GM12878 (cell line): Measurements from ENCODE around the gene BHLHE23. TPM values are rescaled to one million over a fixed set of nuclear protein-coding genes. Genes with fewer than 3 reads are reported as not detected.

Source experiments
- BCL3 ChIP-seq: IDR thresholded peaks from 2 replicates; pipeline ENCODE4 v1.6.1; 2011; ENCODE audit warnings: borderline replicate concordance, low read depth, mild to moderate bottlenecking, moderate library complexity, low read length; ENCODE audit not compliant: insufficient read depth, poor library complexity, severe bottlenecking
- CREM ChIP-seq: IDR thresholded peaks from 2 replicates; pipeline ENCODE4 v1.6.1; 2014; ENCODE audit warnings: antibody characterized with exemption, low read depth
- E2F4 ChIP-seq: IDR thresholded peaks from 2 replicates; pipeline ENCODE4 v1.6.1; 2012; ENCODE audit warnings: low read depth, low read length, improper control_type of control experiment
- GATAD2B ChIP-seq: fragments of 450-650 bp; conservative IDR thresholded peaks from 2 replicates; pipeline ENCODE4 v1.6.1; 2017; ENCODE audit warnings: low read depth, mild to moderate bottlenecking, moderate library complexity
- IKZF2 ChIP-seq, 2 experiments: fragments of 450-650 bp; IDR thresholded peaks; 2 replicates each; pipeline ENCODE4 v1.6.1; 2017; ENCODE audit warnings: mild to moderate bottlenecking in 2 of 2, moderate library complexity in 2 of 2
- MEF2A ChIP-seq: IDR thresholded peaks from 2 replicates; pipeline ENCODE4 v1.6.1; 2011; ENCODE audit warnings: low read depth, mild to moderate bottlenecking, low read length, moderate library complexity; ENCODE audit not compliant: insufficient read depth
- MTA2 ChIP-seq: fragments of 450-650 bp; IDR thresholded peaks from 2 replicates; pipeline ENCODE4 v1.6.1; 2016; ENCODE audit warnings: low read depth, mild to moderate bottlenecking, moderate library complexity
- NR2F1 ChIP-seq: fragments of 450-650 bp; conservative IDR thresholded peaks from 2 replicates; pipeline ENCODE4 v1.6.1; 2017; ENCODE audit warnings: mild to moderate bottlenecking
- RAD21 ChIP-seq: IDR thresholded peaks from 2 replicates; pipeline ENCODE4 v1.6.1; 2011; ENCODE audit warnings: mild to moderate bottlenecking, low read depth, low read length, moderate library complexity; ENCODE audit not compliant: insufficient read depth
- REST ChIP-seq: IDR thresholded peaks from 2 replicates; pipeline ENCODE4 v1.6.1; 2012; ENCODE audit warnings: mild to moderate bottlenecking, low read depth, low read length
- SMARCA5 ChIP-seq: fragments of 450-650 bp; IDR thresholded peaks from 2 replicates; pipeline ENCODE4 v1.6.1; 2017; ENCODE audit warnings: mild to moderate bottlenecking
- ZNF207 ChIP-seq: fragments of 450-650 bp; IDR thresholded peaks from 2 replicates; pipeline ENCODE4 v1.6.1; 2014; ENCODE audit warnings: antibody characterized with exemption, mild to moderate bottlenecking, borderline replicate concordance
- ZNF687 ChIP-seq: fragments of 450-650 bp; IDR thresholded peaks from 2 replicates; pipeline ENCODE4 v1.6.1; 2017; ENCODE audit warnings: mild to moderate bottlenecking, moderate library complexity
- polyA plus RNA-seq, 11 experiments: library from polyadenylated mRNA; depleted of rRNA in 4 of 11; unstranded in 6 of 11; stranded (reverse) in 5 of 11; fragments of >200 nt; fragmentation: Nextera tagmentation in 4 of 11; fragmentation: Illumina TruSeq in 1 of 11; extraction: Ambion mirVana in 4 of 11; extraction: Trizol in 1 of 11; gene quantifications; 1 replicate in 1 of 11; 2 replicates in 10 of 11; pipeline versions ENCODE4 v1.2.1 to v1.2.3, GENCODE V29; 2011 to 2016; ENCODE audit warnings: inconsistent platforms in 2 of 11, missing spikeins in 2 of 11, low read depth in 1 of 11
- total RNA-seq, 4 experiments: library from RNA; depleted of rRNA in 3 of 4; stranded (reverse); fragments of >200 nt in 3 of 4; fragmentation: Illumina TruSeq in 1 of 4; extraction: Trizol in 1 of 4; gene quantifications; 2 replicates each; pipeline versions ENCODE4 v1.2.1 to v1.2.3, GENCODE V29; 2013 to 2021

The BHLHE23 gene
- total and polyA plus RNA-seq, 10 of the 15 experiments (the other 5 are each of a cell fraction or from before 2014, with no cell fraction given), result 0.28 to 0.33 TPM; not detected in 8

- no peak for TF ChIP-seq BCL3
- peak; percentile 79; the same call in 1 of the 2 replicates for TF ChIP-seq SMARCA5
- TF ChIP-seq ZNF207, result peak; percentile 77
- 0 out of 2 replicates have a peak, but pooled peaks have one; percentile 39 for TF ChIP-seq MEF2A
- no peak for TF ChIP-seq REST
- TF ChIP-seq ZNF687, result 0 out of 2 replicates have a peak, but pooled peaks have one; percentile 15
- 0 out of 2 replicates have a peak, but pooled peaks have one; percentile 12 for TF ChIP-seq NR2F1
- peak; percentile 30; the same call in 1 of the 2 replicates for TF ChIP-seq MTA2
- TF ChIP-seq IKZF2 (IDR thresholded peaks at IDR 0.05), result peak; percentile 59 to 68; a peak in 3 of 4 replicates
- peak; percentile 91 for TF ChIP-seq RAD21
- 0 out of 2 replicates have a peak, but pooled peaks have one; percentile 18 for TF ChIP-seq CREM
- peak; percentile 54; the same call in 1 of the 2 replicates for TF ChIP-seq GATAD2B
- no peak for TF ChIP-seq E2F4
- TF ChIP-seq, all 136 proteins: peak for 28
Measured at GRCh38 chr20:62971950-62972844, 34.6 kb downstream of the BHLHE23 start (continued).
